H9 (cell line): ENCODE data around the gene GPATCH2. TPM values are rescaled to one million over a fixed set of nuclear protein-coding genes. Genes with fewer than 3 reads are reported as not detected.

Experiments used
- DNase-seq: peaks from one replicate; pipeline ENCODE4 v3.0.0-alpha.2; 2017
- H2AFZ ChIP-seq: one replicate; pipeline ENCODE4 v1.6.1; 2013; ENCODE audit warnings: mild to moderate bottlenecking, low read length, control low read depth, moderate library complexity
- H2AK5ac ChIP-seq: 2 replicates; pipeline ENCODE4 v1.6.1; 2013; ENCODE audit warnings: low read length, control low read depth, mixed read lengths; ENCODE audit not compliant: insufficient read length
- H2BK120ac ChIP-seq: one replicate; pipeline ENCODE4 v1.6.1; 2013; ENCODE audit warnings: low read depth, mild to moderate bottlenecking, low read length, control low read depth, inconsistent platforms; ENCODE audit not compliant: poor library complexity, severe bottlenecking
- H2BK12ac ChIP-seq: 2 replicates; pipeline ENCODE4 v1.6.1; 2013; ENCODE audit warnings: low read length, control low read depth, mixed read lengths, low read depth; ENCODE audit not compliant: insufficient read length
- H2BK15ac ChIP-seq: 2 replicates; pipeline ENCODE4 v1.6.1; 2013; ENCODE audit warnings: low read depth, low read length, control low read depth
- H2BK20ac ChIP-seq: one replicate; pipeline ENCODE4 v1.6.1; 2013; ENCODE audit warnings: low read depth, mild to moderate bottlenecking, low read length, control low read depth, inconsistent platforms; ENCODE audit not compliant: poor library complexity, severe bottlenecking
- H2BK5ac ChIP-seq: 2 replicates; pipeline ENCODE4 v1.6.1; 2013; ENCODE audit warnings: low read length, control low read depth, mixed read lengths; ENCODE audit not compliant: insufficient read length
- H3K14ac ChIP-seq: 2 replicates; pipeline ENCODE4 v1.6.1; 2013; ENCODE audit warnings: low read length, control low read depth; ENCODE audit not compliant: insufficient read depth
- H3K18ac ChIP-seq: 2 replicates; pipeline ENCODE4 v1.6.1; 2013; ENCODE audit warnings: low read depth, mild to moderate bottlenecking, mixed read lengths, low read length, control low read depth; ENCODE audit not compliant: insufficient read length
- H3K23ac ChIP-seq: 2 replicates; pipeline ENCODE4 v1.6.1; 2013; ENCODE audit warnings: low read length, control low read depth, mixed read lengths, low read depth; ENCODE audit not compliant: insufficient read length
- H3K23me2 ChIP-seq: 2 replicates; pipeline ENCODE4 v1.6.1; 2013; ENCODE audit warnings: low read depth, mild to moderate bottlenecking, mixed read lengths, low read length, control low read depth; ENCODE audit not compliant: insufficient read length, poor library complexity, severe bottlenecking
- H3K27ac ChIP-seq: 2 replicates; pipeline ENCODE4 v1.5.1; 2013; ENCODE audit warnings: low read length, control low read depth, mixed read lengths, low read depth; ENCODE audit not compliant: insufficient read length
- H3K27me3 ChIP-seq: 2 replicates; pipeline ENCODE4 v1.6.1; 2013; ENCODE audit warnings: low read length, control low read depth, inconsistent platforms; ENCODE audit not compliant: insufficient read depth
- H3K4ac ChIP-seq: 2 replicates; pipeline ENCODE4 v1.6.1; 2013; ENCODE audit warnings: low read depth, mild to moderate bottlenecking, control low read depth, inconsistent platforms, low read length, moderate library complexity
- H3K4me1 ChIP-seq: 2 replicates; pipeline ENCODE4 v1.6.1; 2013; ENCODE audit warnings: low read length, control low read depth, inconsistent platforms; ENCODE audit not compliant: insufficient read depth
- H3K4me2 ChIP-seq: 2 replicates; pipeline ENCODE4 v1.6.1; 2013; ENCODE audit warnings: low read length, control low read depth, mixed read lengths; ENCODE audit not compliant: insufficient read length, insufficient read depth
- H3K56ac ChIP-seq: 2 replicates; pipeline ENCODE4 v1.6.1; 2013; ENCODE audit warnings: low read depth, mild to moderate bottlenecking, mixed read lengths, low read length, control low read depth; ENCODE audit not compliant: insufficient read length
- H3K79me1 ChIP-seq: 2 replicates; pipeline ENCODE4 v1.6.1; 2013; ENCODE audit warnings: low read depth, mild to moderate bottlenecking, moderate library complexity, low read length, control low read depth, inconsistent platforms; ENCODE audit not compliant: insufficient read depth, poor library complexity, severe bottlenecking
- H3K79me2 ChIP-seq: 2 replicates; pipeline ENCODE4 v1.6.1; 2013; ENCODE audit warnings: low read length, control low read depth, inconsistent platforms; ENCODE audit not compliant: insufficient read depth
- H3K9ac ChIP-seq: 2 replicates; pipeline ENCODE4 v1.6.1; 2013; ENCODE audit warnings: low read length, control low read depth, mixed read lengths; ENCODE audit not compliant: insufficient read length; ENCODE audit errors: extremely low read depth
- H3K9me3 ChIP-seq: one replicate; pipeline ENCODE4 v1.6.1; 2013; ENCODE audit warnings: low read depth, low read length, inconsistent platforms; ENCODE audit not compliant: control insufficient read depth
- H3T11ph ChIP-seq: one replicate; pipeline ENCODE4 v1.6.1; 2013; ENCODE audit warnings: mild to moderate bottlenecking, low read length, control low read depth, inconsistent platforms
- H4K20me1 ChIP-seq: one replicate; pipeline ENCODE4 v1.6.1; 2013; ENCODE audit not compliant: control insufficient read depth, insufficient read length, insufficient read depth
- H4K5ac ChIP-seq: 2 replicates; pipeline ENCODE4 v1.6.1; 2013; ENCODE audit warnings: low read depth, mild to moderate bottlenecking, mixed read lengths, low read length, control low read depth; ENCODE audit not compliant: insufficient read length
- H4K8ac ChIP-seq: replicated peaks from 2 replicates; pipeline ENCODE4 v1.6.1; 2013; ENCODE audit warnings: low read length, control low read depth, mixed read lengths, low read depth; ENCODE audit not compliant: insufficient read length
- H4K91ac ChIP-seq: 2 replicates; pipeline ENCODE4 v1.6.1; 2013; ENCODE audit warnings: low read depth, mild to moderate bottlenecking, moderate library complexity, mixed read lengths, low read length, control low read depth; ENCODE audit not compliant: insufficient read length
- H3K27ac Mint-ChIP-seq, 3 experiments: 2 replicates in 2 of 3; 3 replicates in 1 of 3; pipeline ENCODE4 v1.8.0; 2020 to 2021; ENCODE audit warnings: mixed read lengths in 3 of 3, mild to moderate bottlenecking in 1 of 3, moderate library complexity in 1 of 3
- H3K27me3 Mint-ChIP-seq: 2 replicates; pipeline ENCODE4 v1.8.0; 2021; ENCODE audit warnings: low read depth, mild to moderate bottlenecking, moderate library complexity, mixed read lengths
- H3K36me3 Mint-ChIP-seq, 3 experiments: 2 replicates in 2 of 3; 3 replicates in 1 of 3; pipeline ENCODE4 v1.8.0; 2020 to 2021; ENCODE audit warnings: low read depth in 3 of 3, mixed read lengths in 3 of 3; ENCODE audit not compliant: insufficient read depth in 1 of 3
- H3K4me1 Mint-ChIP-seq, 2 experiments: 2 replicates each; pipeline ENCODE4 v1.8.0; 2020; ENCODE audit warnings: mixed read lengths in 2 of 2
- H3K4me3 Mint-ChIP-seq, 2 experiments: 2 replicates in 1 of 2; 3 replicates in 1 of 2; pipeline ENCODE4 v1.8.0; 2020 to 2021; ENCODE audit warnings: mild to moderate bottlenecking in 2 of 2, mixed read lengths in 2 of 2, moderate library complexity in 1 of 2
- H3K9me3 Mint-ChIP-seq, 2 experiments: 2 replicates in 1 of 2; 3 replicates in 1 of 2; pipeline ENCODE4 v1.8.0; 2020; ENCODE audit warnings: mild to moderate bottlenecking in 2 of 2, mixed read lengths in 2 of 2, moderate library complexity in 1 of 2
- WGBS: extraction: QIAGEN DNeasy Blood & Tissue Kit; methylation state at CpG from one replicate; pipeline ENCODE4 v1.1.7; 2013; ENCODE audit warnings: missing lambda C conversion rate, low lambda C conversion rate, mixed read lengths; ENCODE audit not compliant: insufficient read length; ENCODE audit errors: extremely low coverage; 5-methylcytosine and 5-hydroxymethylcytosine counted together
- total RNA-seq: library from RNA; stranded (reverse); gene quantifications from 2 replicates; pipeline ENCODE4 v1.2.1, GENCODE V29; 2021
- TF ChIP-seq, protein P1 (sequence below): fragments of 200-600 bp; sonication (generic); conservative IDR thresholded peaks from 3 replicates; pipeline ENCODE4 v1.8.0; 2021; ENCODE audit warnings: antibody characterized with exemption, mild to moderate bottlenecking

The GPATCH2 gene
- total RNA-seq, 1 experiment from 2014 or later, result 14.3 TPM

GRCh38 chr1:217449370-217449769 is 181.5 kb downstream of the GPATCH2 start:
- Histone ChIP-seq H3K4ac (no peak overlapping the region), H3K23ac (no peak overlapping the region), H3T11ph (no peak overlapping the region), H3K23me2 (no peaks in the 10 kb centered on the region), H4K5ac (no peak overlapping the region), H3K27me3 (no peaks in the 10 kb centered on the region), H2BK20ac (no peak overlapping the region), H3K56ac (no peak overlapping the region), H3K79me1 (no peaks in the 10 kb centered on the region), H3K4me2 (no peak overlapping the region), H2BK5ac (no peak overlapping the region), H4K20me1 (no peaks in the 10 kb centered on the region), H3K79me2 (no peaks in the 10 kb centered on the region), H4K8ac (no peak overlapping the region), H3K18ac (no peak overlapping the region), H2BK120ac (no peak overlapping the region), H3K14ac (no peak overlapping the region), H3K27ac (no peak overlapping the region), H2AFZ (no peak overlapping the region), H2BK12ac (no peak overlapping the region), H3K4me1 (no peaks in the 10 kb centered on the region), H2BK15ac (no peak overlapping the region), H3K9ac (no peak overlapping the region), H2AK5ac (no peak overlapping the region), H3K9me3 (no peaks in the 10 kb centered on the region), H4K91ac (no peak overlapping the region)
- Mint-ChIP-seq H3K27me3 (no peaks in the 10 kb centered on the region), H3K4me3 (no peak overlapping the region), H3K4me1 (peaks cover 1% of the 10 kb centered on the region in 2 experiments), H3K27ac (no peak overlapping the region), H3K36me3 (no peaks in the 10 kb centered on the region), H3K9me3 (no peaks in the 10 kb centered on the region)
- TF ChIP-seq, protein P1, sequence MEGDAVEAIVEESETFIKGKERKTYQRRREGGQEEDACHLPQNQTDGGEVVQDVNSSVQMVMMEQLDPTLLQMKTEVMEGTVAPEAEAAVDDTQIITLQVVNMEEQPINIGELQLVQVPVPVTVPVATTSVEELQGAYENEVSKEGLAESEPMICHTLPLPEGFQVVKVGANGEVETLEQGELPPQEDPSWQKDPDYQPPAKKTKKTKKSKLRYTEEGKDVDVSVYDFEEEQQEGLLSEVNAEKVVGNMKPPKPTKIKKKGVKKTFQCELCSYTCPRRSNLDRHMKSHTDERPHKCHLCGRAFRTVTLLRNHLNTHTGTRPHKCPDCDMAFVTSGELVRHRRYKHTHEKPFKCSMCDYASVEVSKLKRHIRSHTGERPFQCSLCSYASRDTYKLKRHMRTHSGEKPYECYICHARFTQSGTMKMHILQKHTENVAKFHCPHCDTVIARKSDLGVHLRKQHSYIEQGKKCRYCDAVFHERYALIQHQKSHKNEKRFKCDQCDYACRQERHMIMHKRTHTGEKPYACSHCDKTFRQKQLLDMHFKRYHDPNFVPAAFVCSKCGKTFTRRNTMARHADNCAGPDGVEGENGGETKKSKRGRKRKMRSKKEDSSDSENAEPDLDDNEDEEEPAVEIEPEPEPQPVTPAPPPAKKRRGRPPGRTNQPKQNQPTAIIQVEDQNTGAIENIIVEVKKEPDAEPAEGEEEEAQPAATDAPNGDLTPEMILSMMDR, result no peak
- no CpG with 5 or more reads among the region's 6 CpGs for WGBS
- no peak for DNase-seq
